NCI-H1105 (cell line): Measurements from ENCODE around the gene JPH4.

Experiments
- DNase-seq: peaks from one replicate; lab custom pipeline; 2025; lab: John Stamatoyannopoulos, UW

The JPH4 gene

DNA sequence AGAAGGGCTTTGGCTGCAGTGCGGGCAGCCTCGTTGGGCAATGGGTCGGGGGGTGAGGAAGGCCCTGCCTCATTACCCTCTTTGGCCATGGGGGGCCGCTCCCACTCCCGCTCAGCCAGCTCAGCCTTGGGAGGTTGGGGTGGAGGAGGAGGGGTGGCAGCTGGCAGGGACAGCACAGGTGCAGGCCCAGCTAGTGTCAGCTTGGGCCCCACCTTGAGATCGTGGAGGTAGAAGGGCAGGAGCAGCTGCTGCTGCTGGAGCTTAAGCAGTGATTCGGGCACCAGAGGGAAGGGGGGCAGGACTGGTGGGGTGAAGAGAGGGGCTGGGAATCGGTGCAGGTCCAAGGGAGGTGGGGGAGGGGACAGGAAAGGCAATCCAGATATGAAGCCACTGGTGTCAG is 53.0 kb downstream of the JPH4 start:
- no peak for DNase-seq

DNA sequence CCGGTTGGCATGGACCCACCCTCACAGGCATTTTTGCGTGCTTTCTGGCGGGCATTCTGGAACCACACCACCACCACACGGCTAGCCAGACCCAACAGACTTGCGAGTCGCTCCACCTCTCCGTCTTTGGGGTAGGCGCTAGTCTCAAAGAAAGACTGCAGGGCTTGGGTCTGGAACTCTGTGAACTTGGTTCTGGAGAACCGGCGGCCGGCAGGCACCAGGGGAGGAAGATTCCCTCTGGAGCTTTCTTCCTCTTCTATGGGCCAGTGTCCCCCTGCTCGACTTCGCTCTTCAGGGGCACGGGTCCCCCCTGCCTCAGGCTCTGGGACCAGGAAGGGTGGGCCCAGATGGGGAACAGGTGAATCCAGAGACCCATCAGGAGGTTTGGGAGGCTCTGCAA is 53.6 kb downstream of the JPH4 start:
- no peak for DNase-seq

DNA sequence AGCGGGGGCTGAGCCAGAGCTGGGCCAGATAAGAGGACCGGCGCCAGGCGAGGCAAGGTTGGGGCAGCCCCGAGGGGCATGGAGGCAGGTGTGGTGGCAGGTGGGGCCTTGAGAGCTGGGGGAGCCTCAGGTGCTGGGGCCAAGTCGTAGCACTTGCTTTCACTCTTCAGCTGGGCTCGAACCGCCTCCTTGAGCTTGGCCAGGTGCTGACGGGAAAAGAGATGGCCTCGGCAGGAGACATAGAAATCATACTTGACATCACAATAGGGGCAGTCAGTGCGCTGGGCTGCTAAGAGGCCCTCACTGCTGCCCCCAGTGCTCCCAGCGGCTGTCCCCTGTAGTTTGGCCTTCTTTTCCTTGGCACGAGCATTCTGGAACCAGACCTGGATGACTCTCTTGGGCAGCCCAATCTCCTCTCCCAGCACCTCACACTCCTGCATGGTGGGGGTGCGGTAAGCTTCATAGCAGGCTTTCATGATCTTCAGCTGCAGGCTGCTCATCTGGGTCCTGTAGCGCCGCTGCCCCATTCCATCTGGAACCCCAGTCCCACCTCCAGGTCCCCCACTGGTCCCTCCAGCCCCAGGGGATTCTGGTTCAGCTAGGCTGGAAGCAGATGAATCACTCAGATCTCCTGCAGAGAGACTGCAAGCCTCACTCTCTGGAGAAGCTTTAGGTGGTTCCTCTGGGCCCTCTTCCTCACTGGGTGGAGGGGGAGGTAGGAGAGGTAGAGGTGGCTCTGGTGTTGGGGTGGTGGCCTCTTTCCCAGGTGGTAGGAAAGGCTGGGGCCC is 55.2 kb downstream of the JPH4 start:
- no peak for DNase-seq

DNA sequence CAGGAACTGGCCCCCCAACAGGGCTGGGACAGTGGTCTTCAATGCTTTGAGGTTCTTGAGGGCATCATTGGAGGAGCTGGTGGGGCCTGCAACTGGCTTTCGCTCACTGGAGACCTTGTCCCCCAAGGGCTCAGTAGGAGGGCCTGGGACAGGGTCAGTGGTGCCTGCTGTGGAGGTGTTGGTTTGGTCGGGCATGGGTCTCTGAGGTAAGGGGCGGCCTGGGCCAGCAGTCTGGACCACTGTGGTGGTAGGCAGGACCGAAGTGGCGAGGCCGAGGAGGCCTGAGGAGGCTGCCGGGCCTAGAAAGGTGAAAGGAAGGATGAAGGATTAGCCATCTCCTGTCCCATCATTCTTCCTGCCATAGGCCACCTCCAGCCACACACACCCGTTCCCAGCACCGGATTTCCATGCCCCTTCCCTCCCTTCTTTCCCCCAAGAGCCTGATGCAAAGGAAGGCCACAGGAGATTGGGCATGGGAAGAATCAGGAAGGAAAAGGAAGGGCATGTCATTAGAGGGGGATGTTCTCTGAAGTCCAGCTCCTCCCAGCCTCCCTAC is 55.9 kb downstream of the JPH4 start:
- DNase-seq = no peak

DNA sequence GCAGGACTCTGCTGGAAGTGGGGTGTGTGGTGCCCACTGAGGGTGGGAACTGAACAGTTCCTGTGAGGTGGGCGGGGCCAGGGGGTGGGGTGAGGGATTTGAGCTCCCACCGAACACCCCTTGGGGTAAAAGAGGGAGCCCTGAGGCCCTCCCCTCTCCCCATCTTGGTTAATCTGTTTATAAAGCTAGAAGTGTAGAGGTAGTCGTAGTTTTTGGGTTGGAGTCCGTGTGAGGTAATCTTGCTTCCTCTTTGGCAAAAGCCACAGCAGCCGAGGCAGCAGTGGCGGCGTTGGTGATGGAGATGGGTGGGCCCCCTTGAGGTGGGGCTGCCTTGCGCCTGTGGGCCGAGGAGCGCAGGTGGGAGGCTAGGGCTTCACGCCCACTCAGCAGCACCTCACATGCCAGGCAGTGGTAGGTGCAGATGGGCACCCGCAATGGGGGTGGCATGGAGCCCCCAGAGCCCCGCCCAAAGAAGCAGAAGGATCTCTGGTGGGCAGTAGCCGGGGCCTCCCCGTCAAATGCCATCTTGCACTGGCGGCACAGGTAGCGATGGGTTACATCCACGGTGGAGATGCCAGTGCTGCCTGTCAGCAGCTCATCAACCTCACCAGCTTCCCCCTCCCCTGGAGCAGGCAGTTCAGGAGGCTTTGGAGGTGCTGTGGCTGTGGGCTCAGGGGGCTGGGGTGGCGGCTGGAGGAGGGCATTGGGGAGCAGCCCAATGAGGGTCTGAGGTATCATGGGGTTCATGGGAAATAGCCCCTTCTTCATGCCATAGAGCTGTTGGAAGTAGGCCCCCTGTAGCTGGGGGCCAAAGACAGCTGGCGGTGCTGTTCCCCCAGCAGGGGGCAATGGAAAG is 56.6 kb downstream of the JPH4 start:
- no peak for DNase-seq

DNA sequence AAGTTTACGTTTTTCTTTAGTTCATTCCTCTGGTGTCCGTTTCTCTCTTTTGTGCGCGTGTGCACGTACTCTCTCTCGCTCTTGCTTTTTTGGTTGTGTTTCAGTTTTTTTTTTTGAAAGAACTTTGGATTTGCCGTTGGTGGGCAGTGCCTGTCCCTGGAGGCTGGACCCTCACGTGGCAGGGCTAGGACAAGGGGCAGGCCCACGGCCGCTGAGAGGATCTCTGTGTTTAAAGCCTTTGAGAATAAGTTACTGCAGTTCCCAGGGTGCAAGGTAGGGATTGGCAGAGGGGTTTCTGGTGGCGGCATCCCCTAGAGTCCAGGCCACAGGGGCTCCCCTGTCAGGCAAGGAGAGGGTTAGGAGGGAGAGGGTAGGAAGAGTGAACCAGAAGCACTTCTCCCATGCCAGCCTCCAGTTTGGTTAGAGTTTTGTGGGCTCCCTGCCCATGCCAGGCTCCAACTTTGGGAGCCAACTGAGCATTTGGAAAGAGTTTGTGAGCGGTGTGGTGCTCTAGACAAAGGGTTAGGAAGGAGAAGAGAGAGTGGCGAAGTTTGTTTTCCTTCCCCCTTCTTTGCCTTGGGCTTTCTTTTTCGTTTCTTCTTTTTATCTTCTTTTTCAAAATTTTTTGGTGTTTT is 57.6 kb downstream of the JPH4 start:
- DNase-seq = no peak

DNA sequence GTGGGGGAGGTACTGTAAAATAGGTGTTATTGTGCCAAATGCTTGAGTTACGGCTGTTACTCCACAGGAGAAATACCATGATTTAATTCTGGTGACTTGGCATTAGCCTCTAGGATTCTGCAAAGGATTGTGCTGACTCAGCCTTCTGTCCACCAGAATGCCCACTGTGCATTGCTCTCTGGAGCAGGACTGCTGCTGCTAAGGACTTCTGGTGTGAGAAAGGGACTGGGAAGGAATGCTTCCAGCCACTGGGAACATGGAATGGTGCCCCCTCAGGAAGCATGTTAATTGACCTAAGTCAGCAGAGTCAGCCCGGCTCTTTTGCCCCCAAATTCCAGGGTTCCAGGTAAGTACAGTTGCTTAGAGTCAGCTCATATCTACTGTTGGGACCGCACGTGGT is 59.9 kb downstream of the JPH4 start:
- DNase-seq = no peak
